HG03159 (cell line): Measurements from ENCODE around the gene AMER2.
A peak's percentile ranks its signal among the peaks of the same experiment; 100 is the strongest.
"Not testable (repeated sequence)": the region's sequence is repeated elsewhere in the genome, so short reads cannot be mapped to it uniquely, and the experiment has no call there.

ENCODE experiments used
- ATAC-seq: cut with Tn5 transposase; IDR thresholded peaks from one replicate; pipeline ENCODE4 v1.9.1; 2021; ENCODE audit warnings: mild to moderate bottlenecking, moderate library complexity; ENCODE audit not compliant: unreplicated experiment

The AMER2 gene

GRCh38 chr13:25181597-25181996 lies 9.5 kb upstream of the AMER2 start:
- ATAC-seq: peak; percentile 29

- peak; percentile 71 for ATAC-seq
Observed at GRCh38 chr13:25180775-25181537, 8.9 kb upstream of the AMER2 start.

- no peak for ATAC-seq
Observed at GRCh38 chr13:25179832-25180774, 8.0 kb upstream of the AMER2 start.

GRCh38 chr13:25179011-25179410 lies 6.9 kb upstream of the AMER2 start:
- ATAC-seq: no peak

GRCh38 chr13:25178070-25178469 lies 6.0 kb upstream of the AMER2 start:
- no peak for ATAC-seq

- no peak for ATAC-seq
Observed at GRCh38 chr13:25177636-25178035, 5.5 kb upstream of the AMER2 start.

GRCh38 chr13:25177012-25177411 lies 4.9 kb upstream of the AMER2 start:
- no peak for ATAC-seq

- no peak for ATAC-seq
Observed at GRCh38 chr13:25175431-25175830, 3.3 kb upstream of the AMER2 start.

- no peak for ATAC-seq
Observed at GRCh38 chr13:25175026-25175425, 2.9 kb upstream of the AMER2 start.

GRCh38 chr13:25174304-25174703 lies 2.2 kb upstream of the AMER2 start:
- no peak for ATAC-seq

GRCh38 chr13:25172303-25172630 lies 179 bp upstream of the AMER2 start:
- no peak for ATAC-seq

- no peak for ATAC-seq
Observed at GRCh38 chr13:25171170-25171516, 945 bp downstream of the AMER2 start.

GRCh38 chr13:25170554-25171111 lies 1.5 kb downstream of the AMER2 start:
- ATAC-seq: no peak

- ATAC-seq: no peak
Observed at GRCh38 chr13:25169951-25170553, 2.0 kb downstream of the AMER2 start.

- ATAC-seq: no peak
Observed at GRCh38 chr13:25169356-25169755, 2.7 kb downstream of the AMER2 start.

- no peak for ATAC-seq
Observed at GRCh38 chr13:25168790-25169189, 3.3 kb downstream of the AMER2 start.

- ATAC-seq: no peak
Observed at GRCh38 chr13:25167382-25168174, 4.5 kb downstream of the AMER2 start.

- no peak for ATAC-seq
Observed at GRCh38 chr13:25166306-25166705, 5.8 kb downstream of the AMER2 start.

GRCh38 chr13:25165663-25166062 lies 6.4 kb downstream of the AMER2 start:
- ATAC-seq: no peak

- not testable (repeated sequence) for ATAC-seq
Observed at GRCh38 chr13:25165163-25165562, 6.9 kb downstream of the AMER2 start.

- ATAC-seq: no peak
Observed at GRCh38 chr13:25157681-25158080, 14.4 kb downstream of the AMER2 start.
